ENCODE measurements around the gene CLEC6A. TPM values are rescaled to one million over a fixed set of nuclear protein-coding genes. Genes with fewer than 3 reads are reported as not detected.
A peak's percentile ranks its signal among the peaks of the same experiment; 100 is the strongest.

Gene CLEC6A
- total RNA-seq, 3 donors from 2014 or later (not counting 1 experiment from before 2014, with no cell fraction given): not detected

GRCh38 chr12:8452036-8452435 is 3.7 kb upstream of the CLEC6A start:
- Mint-ChIP-seq H3K4me3 (no peak overlapping the region), H3K27ac (no peak overlapping the region), H3K36me3 (no peaks in the 10 kb centered on the region), H3K4me1 (no peaks in the 10 kb centered on the region), H3K27me3 (ENCODE audit: low read depth in 2 of 2) (peaks cover 18 to 21% of the 10 kb centered on the region in 2 donors), H3K9me3 (no peaks in the 10 kb centered on the region)
- DNase-seq (peak in 1 of 2 donors; percentile 0), ATAC-seq (no peak)
- Histone ChIP-seq H3K36me3 (ENCODE audit: control insufficient read depth, insufficient read depth, low read length) (no peaks in the 10 kb centered on the region), H3K27me3 (ENCODE audit: control insufficient read depth, insufficient read depth, low read length) (no peaks in the 10 kb centered on the region), H3K27ac (ENCODE audit: low read length) (no peak overlapping the region), H3K9me3 (ENCODE audit: control insufficient read depth, insufficient read depth, low read length) (no peaks in the 10 kb centered on the region), H3K4me3 (ENCODE audit: low read length) (no peak overlapping the region), H3K4me1 (ENCODE audit: control insufficient read depth, insufficient read depth, low read length) (no peaks in the 10 kb centered on the region)
- no peak for TF ChIP-seq CTCF (IDR thresholded peaks at IDR 0.05)
- WGBS (ENCODE audit: insufficient coverage): 90% methylated on average over 10 of the region's 12 CpGs
- intact Hi-C loops (cut with micrococcal nuclease): no loop called here

GRCh38 chr12:8453021-8453513 is 2.7 kb upstream of the CLEC6A start:
- no peak overlapping the region for H3K27ac ChIP-seq (ENCODE audit: low read length)
- Mint-ChIP-seq H3K4me1 (no peaks in the 10 kb centered on the region), H3K27ac (no peak overlapping the region), H3K27me3 (ENCODE audit: low read depth in 2 of 2) (peaks cover 25 to 27% of the 10 kb centered on the region in 2 donors), H3K36me3 (no peaks in the 10 kb centered on the region), H3K9me3 (no peaks in the 10 kb centered on the region), H3K4me3 (no peak overlapping the region)
- TF ChIP-seq CTCF (IDR thresholded peaks at IDR 0.05): no peak
- H3K9me3 ChIP-seq (ENCODE audit: control insufficient read depth, insufficient read depth, low read length): no peaks in the 10 kb centered on the region
- H3K4me3 ChIP-seq (ENCODE audit: low read length): no peak overlapping the region
- 82% methylated on average over 2 of the region's 4 CpGs for WGBS (ENCODE audit: insufficient coverage)
- no peaks in the 10 kb centered on the region for H3K4me1 ChIP-seq (ENCODE audit: control insufficient read depth, insufficient read depth, low read length)
- no peaks in the 10 kb centered on the region for H3K27me3 ChIP-seq (ENCODE audit: control insufficient read depth, insufficient read depth, low read length)
- ATAC-seq: no peak
- intact Hi-C loops (cut with micrococcal nuclease): no loop called here
- H3K36me3 ChIP-seq (ENCODE audit: control insufficient read depth, insufficient read depth, low read length): no peaks in the 10 kb centered on the region
- no peak for DNase-seq

- no CpG with 5 or more reads among the region's 1 CpG for WGBS (ENCODE audit: insufficient coverage)
- Mint-ChIP-seq H3K4me1 (no peaks in the 10 kb centered on the region), H3K4me3 (no peak overlapping the region), H3K9me3 (no peaks in the 10 kb centered on the region), H3K36me3 (no peaks in the 10 kb centered on the region), H3K27me3 (ENCODE audit: low read depth in 2 of 2) (peaks cover 26 to 31% of the 10 kb centered on the region in 2 donors), H3K27ac (no peak overlapping the region)
- Histone ChIP-seq H3K27me3 (ENCODE audit: control insufficient read depth, insufficient read depth, low read length) (no peaks in the 10 kb centered on the region), H3K4me3 (ENCODE audit: low read length) (no peak overlapping the region), H3K27ac (ENCODE audit: low read length) (no peak overlapping the region), H3K9me3 (ENCODE audit: control insufficient read depth, insufficient read depth, low read length) (no peaks in the 10 kb centered on the region), H3K4me1 (ENCODE audit: control insufficient read depth, insufficient read depth, low read length) (no peaks in the 10 kb centered on the region), H3K36me3 (ENCODE audit: control insufficient read depth, insufficient read depth, low read length) (no peaks in the 10 kb centered on the region)
- DNase-seq (no peak), ATAC-seq (no peak)
- intact Hi-C loops (cut with micrococcal nuclease): no loop called here
- TF ChIP-seq CTCF (IDR thresholded peaks at IDR 0.05): no peak
Measured at GRCh38 chr12:8453796-8454195, 2.0 kb upstream of the CLEC6A start.

- Mint-ChIP-seq H3K4me1 (no peaks in the 10 kb centered on the region), H3K4me3 (no peak overlapping the region), H3K9me3 (no peaks in the 10 kb centered on the region), H3K27ac (no peak overlapping the region), H3K27me3 (ENCODE audit: low read depth in 2 of 2) (peaks cover 32 to 42% of the 10 kb centered on the region in 2 donors), H3K36me3 (no peaks in the 10 kb centered on the region)
- Histone ChIP-seq H3K9me3 (ENCODE audit: control insufficient read depth, insufficient read depth, low read length) (no peaks in the 10 kb centered on the region), H3K27ac (ENCODE audit: low read length) (no peak overlapping the region), H3K4me3 (ENCODE audit: low read length) (no peak overlapping the region), H3K27me3 (ENCODE audit: control insufficient read depth, insufficient read depth, low read length) (no peaks in the 10 kb centered on the region), H3K4me1 (ENCODE audit: control insufficient read depth, insufficient read depth, low read length) (no peaks in the 10 kb centered on the region), H3K36me3 (ENCODE audit: control insufficient read depth, insufficient read depth, low read length) (no peaks in the 10 kb centered on the region)
- DNase-seq (no peak), ATAC-seq (no peak)
- TF ChIP-seq CTCF (IDR thresholded peaks at IDR 0.05): no peak
- intact Hi-C loops (cut with micrococcal nuclease): no loop called here
Measured at GRCh38 chr12:8455271-8455670, 491 bp upstream of the CLEC6A start.

Data from natural killer cell (primary cell).